Astrocyte (in vitro differentiated cells and primary cell): ENCODE results near the gene PEX10. TPM values are rescaled to one million over a fixed set of nuclear protein-coding genes. Genes with fewer than 3 reads are reported as not detected.
A peak's percentile ranks its signal among the peaks of the same experiment; 100 is the strongest.

Experiments
- DNase-seq: peaks from one replicate; pipeline ENCODE4 v3.0.0-alpha.2; 2010; ENCODE audit warnings: low read depth
- FAIRE-seq: peaks from 2 replicates; lab custom pipeline; 2011; peaks lifted over from hg19 to GRCh38; lab: Jason Lieb, UNC
- H2AFZ ChIP-seq: 2 replicates; pipeline ENCODE4 v1.6.0; 2012; ENCODE audit warnings: low read depth, low read length, inconsistent platforms
- H3K27ac ChIP-seq: 2 replicates; pipeline ENCODE4 v1.5.1; 2011; ENCODE audit warnings: low read depth, low read length, inconsistent platforms
- H3K27me3 ChIP-seq: 2 replicates; pipeline ENCODE4 v1.6.0; 2011; ENCODE audit warnings: low read length, inconsistent platforms; ENCODE audit not compliant: insufficient read depth
- H3K36me3 ChIP-seq: 2 replicates; pipeline ENCODE4 v1.5.1; 2011; ENCODE audit warnings: low read length, inconsistent platforms; ENCODE audit not compliant: insufficient read depth
- H3K4me1 ChIP-seq: 2 replicates; pipeline ENCODE4 v1.5.1; 2011; ENCODE audit warnings: low read length, inconsistent platforms; ENCODE audit not compliant: insufficient read depth
- H3K4me2 ChIP-seq: 2 replicates; pipeline ENCODE4 v1.6.0; 2012; ENCODE audit warnings: low read length, inconsistent platforms
- H3K4me3 ChIP-seq: 2 replicates; pipeline ENCODE4 v1.5.1; 2011; ENCODE audit warnings: low read depth, mild to moderate bottlenecking, low read length, inconsistent platforms; ENCODE audit not compliant: insufficient read depth
- H3K79me2 ChIP-seq: 2 replicates; pipeline ENCODE4 v1.6.0; 2012; ENCODE audit warnings: mild to moderate bottlenecking, low read length, inconsistent platforms; ENCODE audit not compliant: insufficient read depth
- H3K9ac ChIP-seq: 2 replicates; pipeline ENCODE4 v1.6.0; 2012; ENCODE audit warnings: mild to moderate bottlenecking, low read length, inconsistent platforms
- H3K9me3 ChIP-seq: 2 replicates; pipeline ENCODE4 v1.5.1; 2012; ENCODE audit warnings: low read depth, mild to moderate bottlenecking, low read length, inconsistent platforms; ENCODE audit not compliant: insufficient read depth
- H4K20me1 ChIP-seq: 2 replicates; pipeline ENCODE4 v1.6.0; 2012; ENCODE audit warnings: low read length, inconsistent platforms; ENCODE audit not compliant: insufficient read depth
- H3K27ac Mint-ChIP-seq: one replicate; pipeline ENCODE4 v1.8.0; 2021; ENCODE audit warnings: mild to moderate bottlenecking, mixed read lengths; ENCODE audit not compliant: unreplicated experiment
- H3K27me3 Mint-ChIP-seq: one replicate; pipeline ENCODE4 v1.8.0; 2021; ENCODE audit warnings: low read depth, mixed read lengths; ENCODE audit not compliant: unreplicated experiment
- H3K36me3 Mint-ChIP-seq: one replicate; pipeline ENCODE4 v1.8.0; 2021; ENCODE audit warnings: low read depth, mixed read lengths; ENCODE audit not compliant: unreplicated experiment
- H3K4me1 Mint-ChIP-seq: one replicate; pipeline ENCODE4 v1.8.0; 2021; ENCODE audit warnings: low read depth, mixed read lengths; ENCODE audit not compliant: unreplicated experiment
- H3K4me3 Mint-ChIP-seq: one replicate; pipeline ENCODE4 v1.8.0; 2021; ENCODE audit warnings: mild to moderate bottlenecking, moderate library complexity, mixed read lengths; ENCODE audit not compliant: unreplicated experiment
- H3K9me3 Mint-ChIP-seq: one replicate; pipeline ENCODE4 v1.8.0; 2021; ENCODE audit warnings: mild to moderate bottlenecking, mixed read lengths; ENCODE audit not compliant: unreplicated experiment
- EZH2 ChIP-seq: IDR thresholded peaks from 2 replicates; pipeline ENCODE4 v1.6.1; 2012; ENCODE audit warnings: mild to moderate bottlenecking, low read length, inconsistent platforms; ENCODE audit not compliant: insufficient read depth
- total RNA-seq: library from RNA; stranded (reverse); gene quantifications from 2 replicates; pipeline ENCODE4 v1.2.1, GENCODE V29; 2021
- TF ChIP-seq, protein P1 (sequence below): IDR thresholded peaks from 2 replicates; pipeline ENCODE4 v1.5.1; 2011; ENCODE audit warnings: low read depth, mild to moderate bottlenecking, inconsistent platforms, low read length, moderate library complexity; ENCODE audit not compliant: insufficient read depth

PEX10 gene
- total RNA-seq, 1 donor from 2014 or later = 16.6 TPM

DNA sequence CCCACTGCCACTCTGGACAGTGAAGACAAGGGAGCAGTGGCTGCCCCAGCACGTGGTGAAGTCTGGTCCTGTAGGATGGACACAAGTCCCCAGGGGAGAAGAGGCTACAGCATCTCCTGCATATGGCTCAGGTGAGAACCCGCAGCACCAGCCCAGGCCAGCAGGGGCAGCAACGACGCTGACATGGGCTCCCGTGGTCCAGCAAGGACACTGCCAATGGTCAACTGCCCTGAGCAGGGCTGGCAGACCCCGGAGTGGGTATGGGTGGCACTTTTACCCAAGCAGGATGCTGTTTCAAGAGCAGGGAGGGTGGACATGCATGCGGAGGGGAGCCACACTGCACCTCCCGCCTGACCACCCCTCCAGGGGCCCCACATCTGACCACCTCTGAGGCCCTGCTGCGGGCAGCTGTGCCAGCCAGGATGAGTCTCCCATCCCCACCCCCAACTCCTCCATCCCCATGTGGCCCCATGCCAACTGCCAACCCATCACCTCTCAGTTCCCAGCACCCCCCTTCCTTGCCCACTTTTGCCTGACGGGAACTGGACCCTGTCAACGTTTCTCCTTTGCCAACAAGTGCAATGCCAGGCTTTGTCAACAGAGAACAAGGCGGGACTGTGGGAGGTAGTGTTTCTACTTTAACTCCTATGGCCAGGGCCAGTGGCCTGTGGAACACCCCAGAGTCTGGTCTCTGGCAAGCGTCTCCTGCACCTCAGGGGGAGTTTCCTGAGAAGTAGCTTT lies 29.6 kb downstream of the PEX10 start:
- TF ChIP-seq EZH2 = no peak
- TF ChIP-seq, protein P1, sequence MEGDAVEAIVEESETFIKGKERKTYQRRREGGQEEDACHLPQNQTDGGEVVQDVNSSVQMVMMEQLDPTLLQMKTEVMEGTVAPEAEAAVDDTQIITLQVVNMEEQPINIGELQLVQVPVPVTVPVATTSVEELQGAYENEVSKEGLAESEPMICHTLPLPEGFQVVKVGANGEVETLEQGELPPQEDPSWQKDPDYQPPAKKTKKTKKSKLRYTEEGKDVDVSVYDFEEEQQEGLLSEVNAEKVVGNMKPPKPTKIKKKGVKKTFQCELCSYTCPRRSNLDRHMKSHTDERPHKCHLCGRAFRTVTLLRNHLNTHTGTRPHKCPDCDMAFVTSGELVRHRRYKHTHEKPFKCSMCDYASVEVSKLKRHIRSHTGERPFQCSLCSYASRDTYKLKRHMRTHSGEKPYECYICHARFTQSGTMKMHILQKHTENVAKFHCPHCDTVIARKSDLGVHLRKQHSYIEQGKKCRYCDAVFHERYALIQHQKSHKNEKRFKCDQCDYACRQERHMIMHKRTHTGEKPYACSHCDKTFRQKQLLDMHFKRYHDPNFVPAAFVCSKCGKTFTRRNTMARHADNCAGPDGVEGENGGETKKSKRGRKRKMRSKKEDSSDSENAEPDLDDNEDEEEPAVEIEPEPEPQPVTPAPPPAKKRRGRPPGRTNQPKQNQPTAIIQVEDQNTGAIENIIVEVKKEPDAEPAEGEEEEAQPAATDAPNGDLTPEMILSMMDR = peak; percentile 35
- Histone ChIP-seq H3K4me1 (no peaks in the 10 kb centered on the region), H2AFZ (no peak overlapping the region), H3K9me3 (no peaks in the 10 kb centered on the region), H3K4me2 (no peak overlapping the region), H3K27me3 (no peaks in the 10 kb centered on the region), H3K27ac (no peak overlapping the region), H3K4me3 (no peak overlapping the region), H3K79me2 (no peaks in the 10 kb centered on the region), H4K20me1 (no peaks in the 10 kb centered on the region), H3K36me3 (no peaks in the 10 kb centered on the region), H3K9ac (no peak overlapping the region)
- H3K9me3 Mint-ChIP-seq = no peaks in the 10 kb centered on the region
- no peak overlapping the region for H3K4me3 Mint-ChIP-seq
- no peaks in the 10 kb centered on the region for H3K4me1 Mint-ChIP-seq
- FAIRE-seq (no peak), DNase-seq (no peak)
- no peak overlapping the region for H3K27ac Mint-ChIP-seq
- H3K27me3 Mint-ChIP-seq = no peaks in the 10 kb centered on the region
- no peaks in the 10 kb centered on the region for H3K36me3 Mint-ChIP-seq

DNA sequence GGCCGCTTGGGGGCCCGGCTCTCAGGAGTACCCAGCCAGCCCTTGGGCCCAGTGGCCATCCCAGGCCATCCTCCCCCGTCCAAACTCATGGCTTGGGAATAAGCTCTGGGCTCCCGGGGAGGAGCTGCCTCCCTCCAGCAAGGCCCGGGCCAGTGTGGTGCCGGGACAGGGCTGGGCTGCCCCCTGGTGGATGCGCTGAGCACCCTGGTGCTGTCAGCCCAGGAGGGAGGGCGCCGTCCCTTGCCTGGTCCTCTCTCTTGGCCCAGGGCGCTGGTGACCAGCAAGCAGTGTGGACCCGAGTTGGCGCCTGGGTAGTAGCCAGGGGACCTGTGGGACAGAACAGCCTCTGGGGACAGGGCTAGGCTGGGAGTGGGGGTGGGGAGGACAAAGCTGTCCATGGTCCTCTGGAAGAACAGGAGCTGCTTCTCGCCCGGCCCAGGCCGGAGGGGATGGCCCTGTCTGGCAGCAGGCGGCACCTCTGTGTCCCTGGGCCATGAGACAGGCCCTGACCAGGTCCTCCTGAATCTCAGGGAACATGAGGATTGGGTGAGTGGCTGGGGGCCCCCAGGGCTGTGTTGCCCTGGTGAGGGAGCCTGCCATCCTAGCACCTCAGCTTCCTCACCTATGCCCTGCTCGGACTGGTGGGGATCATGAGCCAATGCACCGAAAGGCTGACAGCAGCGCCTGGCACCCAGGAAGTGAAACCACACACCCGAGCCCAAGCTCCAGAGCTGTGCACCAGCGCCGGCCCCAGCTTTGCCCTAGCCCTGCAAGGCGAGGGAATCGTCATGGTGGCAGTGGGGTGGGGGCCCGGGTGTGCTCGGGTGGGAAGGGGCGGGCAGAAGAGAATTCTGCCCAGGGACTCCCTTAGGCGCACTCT lies 30.4 kb downstream of the PEX10 start:
- no peaks in the 10 kb centered on the region for H3K36me3 Mint-ChIP-seq
- FAIRE-seq = no peak

More for the DNA sequence above, 30.4 kb downstream of the PEX10 start:
- TF ChIP-seq, protein P1 = peak; percentile 60
- TF ChIP-seq EZH2 = no peak
- Histone ChIP-seq H3K4me2 (no peak overlapping the region), H4K20me1 (no peaks in the 10 kb centered on the region), H3K27ac (no peak overlapping the region), H3K4me1 (no peaks in the 10 kb centered on the region), H3K79me2 (no peaks in the 10 kb centered on the region), H3K27me3 (no peaks in the 10 kb centered on the region), H3K9me3 (no peaks in the 10 kb centered on the region), H3K36me3 (no peaks in the 10 kb centered on the region), H2AFZ (no peak overlapping the region), H3K9ac (no peak overlapping the region), H3K4me3 (no peak overlapping the region)
- DNase-seq = peak; percentile 42
- Mint-ChIP-seq H3K27ac (no peak overlapping the region), H3K27me3 (no peaks in the 10 kb centered on the region), H3K4me3 (no peak overlapping the region), H3K4me1 (no peaks in the 10 kb centered on the region), H3K9me3 (no peaks in the 10 kb centered on the region)
